Measurements from ENCODE around the gene UGT1A6. TPM values are rescaled to one million over a fixed set of nuclear protein-coding genes. Genes with fewer than 3 reads are reported as not detected.

The UGT1A6 gene
- total and polyA plus RNA-seq, 2 of the 4 experiments (the other 2 are of a cell fraction), result not detected

GRCh38 chr2:233686928-233687327, 5.8 kb upstream of the UGT1A6 start:
- Histone ChIP-seq H3K36me3 (ENCODE audit: control insufficient read depth, insufficient read depth, low read length) (no peaks in the 10 kb centered on the region), H3K56ac (ENCODE audit: extremely low read depth, insufficient read depth, low read length) (no peak overlapping the region), H4K5ac (ENCODE audit: low read depth, low read length) (no peak overlapping the region), H3K14ac (replicated peaks; ENCODE audit: low read depth, low read length) (no peak overlapping the region), H4K20me1 (ENCODE audit: insufficient read depth, low read length) (no peaks in the 10 kb centered on the region), H3K27me3 (ENCODE audit: control insufficient read depth, insufficient read depth, low read length) (peaks cover 2% of the 10 kb centered on the region), H3K4me3 (ENCODE audit: insufficient read depth, low read depth, low read length) (no peak overlapping the region), H4K91ac (ENCODE audit: insufficient read depth, low read depth, low read length) (no peak overlapping the region), H2AFZ (replicated peaks; ENCODE audit: low read length, poor library complexity) (no peak overlapping the region), H3K4ac (ENCODE audit: low read depth, low read length) (no peak overlapping the region), H3K23ac (ENCODE audit: low read depth, low read length) (no peak overlapping the region), H3K4me1 (ENCODE audit: control insufficient read depth, insufficient read depth, low read length) (no peaks in the 10 kb centered on the region), H2BK20ac (ENCODE audit: low read depth, low read length) (no peak overlapping the region), H2BK120ac (ENCODE audit: low read depth, low read length) (no peak overlapping the region), H3K9ac (ENCODE audit: low read depth, low read length) (no peak overlapping the region), H2BK15ac (ENCODE audit: low read depth, low read length) (no peak overlapping the region), H3K79me1 (ENCODE audit: low read depth in 1 of 2, low read length in 2 of 2) (no peaks in the 10 kb centered on the region), H3K18ac (ENCODE audit: low read depth, low read length) (no peak overlapping the region), H3K4me2 (ENCODE audit: low read depth, low read length) (no peak overlapping the region), H2AK5ac (ENCODE audit: low read depth, low read length) (no peak overlapping the region), H4K8ac (ENCODE audit: low read depth in 2 of 2, low read length in 2 of 2) (no peak overlapping the region), H3K9me3 (ENCODE audit: control insufficient read depth, insufficient read depth, low read length) (no peaks in the 10 kb centered on the region), H3K27ac (ENCODE audit: insufficient read depth, low read length) (no peak overlapping the region), H3K9me1 (ENCODE audit: insufficient read depth, low read length) (no peaks in the 10 kb centered on the region), H2BK5ac (ENCODE audit: low read depth, low read length, poor library complexity, severe bottlenecking) (no peak overlapping the region), H2AK9ac (replicated peaks; ENCODE audit: low read depth, low read length, poor library complexity) (no peak overlapping the region)
- dilution Hi-C loops (cut with HindIII; ENCODE audit: low sequenced_read_pairs, unreplicated experiment), result no loop called here
- no peak for ATAC-seq (ENCODE audit: low read depth)
- CTCF ChIA-PET, result interaction anchor here (0.6 kb wide), 1 partner anchor 284 kb away, joined by 5 read pairs; no protein-coding TSS in a partner anchor
- 80% methylated on average over 2 of the region's 5 CpGs; no CpG with 5 or more reads in 1 of the 2 experiments for WGBS, 2 experiments (ENCODE audit: extremely low coverage in 2 of 2, insufficient read length in 1 of 2)
- no peak for DNase-seq
- BruUV-seq (replicated peaks), result no TSS peak
- TF ChIP-seq MAFK (IDR thresholded peaks at IDR 0.05; ENCODE audit: low read depth, low read length), result no peak
- no peak for TF ChIP-seq MAZ (IDR thresholded peaks at IDR 0.05; ENCODE audit: borderline replicate concordance, low read depth, low read length)
- TF ChIP-seq FOS (IDR thresholded peaks at IDR 0.05; ENCODE audit: low read depth, low read length), result no peak
- no peak for TF ChIP-seq CTCF (conservative IDR thresholded peaks at IDR 0.05; ENCODE audit: low read depth, low read length)
- TF ChIP-seq RFX5 (IDR thresholded peaks at IDR 0.05; ENCODE audit: low read depth, low read length), result no peak
- no peak for TF ChIP-seq CEBPB (IDR thresholded peaks at IDR 0.05; ENCODE audit: low read depth, low read length)
- no peak for TF ChIP-seq MXI1 (IDR thresholded peaks at IDR 0.05; ENCODE audit: borderline replicate concordance, low read depth, low read length)
- intact Hi-C loops (cut with micrococcal nuclease), result no loop called here
- in situ Hi-C loops (cut with MboI; ENCODE audit: low sequenced_read_pairs), result no loop called here
- POLR2A ChIA-PET (ENCODE audit: unreplicated experiment), result no interaction called here

Data from IMR-90 (cell line).